HG03571 (cell line): ENCODE results near the gene SPATA20.

ENCODE experiments used
- ATAC-seq: cut with Tn5 transposase; IDR thresholded peaks from one replicate; pipeline ENCODE4 v1.9.1; 2021; ENCODE audit not compliant: unreplicated experiment

The SPATA20 gene

GRCh38 chr17:50519141-50519834, 27.7 kb upstream of the SPATA20 start:
- no peak for ATAC-seq

- no peak for ATAC-seq
These were observed 26.5 kb upstream of the SPATA20 start for GRCh38 chr17:50520483-50520882.

GRCh38 chr17:50521514-50521913, 25.5 kb upstream of the SPATA20 start:
- ATAC-seq = no peak

GRCh38 chr17:50522766-50523165, 24.2 kb upstream of the SPATA20 start:
- no peak for ATAC-seq

- ATAC-seq = no peak
These were observed 23.8 kb upstream of the SPATA20 start for GRCh38 chr17:50523208-50523607.

- no peak for ATAC-seq
These were observed 22.1 kb upstream of the SPATA20 start for GRCh38 chr17:50524838-50525237.

- no peak for ATAC-seq
These were observed 19.7 kb upstream of the SPATA20 start for GRCh38 chr17:50527155-50527762.

GRCh38 chr17:50527949-50528474, 19.0 kb upstream of the SPATA20 start:
- ATAC-seq = no peak

- no peak for ATAC-seq
These were observed 17.1 kb upstream of the SPATA20 start for GRCh38 chr17:50529849-50530248.

- no peak for ATAC-seq
These were observed 15.4 kb upstream of the SPATA20 start for GRCh38 chr17:50531428-50532025.

- ATAC-seq = no peak
These were observed 14.4 kb upstream of the SPATA20 start, which contains the start of gene EPN3 for GRCh38 chr17:50532452-50533024. TSS of gene EPN3 (plus strand) at chr17:50532735. CDS start at chr17:50536557, 3,822 bp downstream.

GRCh38 chr17:50533185-50533584, 13.8 kb upstream of the SPATA20 start:
- no peak for ATAC-seq

GRCh38 chr17:50533720-50534148, 13.2 kb upstream of the SPATA20 start:
- ATAC-seq = no peak

- no peak for ATAC-seq
These were observed 12.6 kb upstream of the SPATA20 start for GRCh38 chr17:50534222-50534978.

- no peak for ATAC-seq
These were observed 12.0 kb upstream of the SPATA20 start for GRCh38 chr17:50534979-50535326.

- no peak for ATAC-seq
These were observed 11.6 kb upstream of the SPATA20 start for GRCh38 chr17:50535407-50535806.

GRCh38 chr17:50536683-50537646, 10.0 kb upstream of the SPATA20 start:
- no peak for ATAC-seq

- no peak for ATAC-seq
These were observed 9.0 kb upstream of the SPATA20 start for GRCh38 chr17:50537721-50538548.
